Fibroblast of lung (primary cell): ENCODE measurements around the gene CELF2.

Experiments used
- CTCF ChIP-seq, 2 donors: IDR thresholded peaks in 1 of 2; conservative IDR thresholded peaks in 1 of 2; 1 replicate in 1 of 2; 2 replicates in 1 of 2; pipeline ENCODE4 v1.5.1; 2011 to 2012; ENCODE audit warnings: low read length in 2 of 2, control low read depth in 1 of 2, inconsistent platforms in 1 of 2, low read depth in 1 of 2, mild to moderate bottlenecking in 1 of 2
- EZH2 ChIP-seq: IDR thresholded peaks from 2 replicates; pipeline ENCODE4 v1.5.1; 2012; ENCODE audit warnings: low read length, control low read depth, mild to moderate bottlenecking; ENCODE audit errors: missing control alignments

- TF ChIP-seq CTCF (conservative IDR thresholded peaks at IDR 0.05 in 1 of 2, IDR thresholded peaks at IDR 0.05 in 1 of 2; ENCODE audit: low read depth in 1 of 2, low read length in 2 of 2), result no peak
- TF ChIP-seq EZH2, result no peak
Observed at GRCh38 chr10:11300026-11300425, 282.4 kb downstream of the CELF2 start.
